ENCODE measurements around the gene OPCML. TPM values are rescaled to one million over a fixed set of nuclear protein-coding genes. Genes with fewer than 3 reads are reported as not detected.

The OPCML gene
- total RNA-seq, 1 experiment from 2014 or later: 0.94 TPM

GRCh38 chr11:133176748-133177147 lies 355.6 kb downstream of the OPCML start:
- no peaks in the 10 kb centered on the region for H3K4me1 Mint-ChIP-seq

More at GRCh38 chr11:133176748-133177147, 355.6 kb downstream of the OPCML start:
- Histone ChIP-seq H3K27me3 (ENCODE audit: insufficient read depth, low read length) (no peaks in the 10 kb centered on the region), H3K23me2 (ENCODE audit: insufficient read length, low read depth, low read length, poor library complexity, severe bottlenecking) (no peaks in the 10 kb centered on the region), H2BK15ac (ENCODE audit: low read depth, low read length) (no peak overlapping the region), H3K4me1 (ENCODE audit: insufficient read depth, low read length) (no peaks in the 10 kb centered on the region), H3K56ac (ENCODE audit: insufficient read length, low read depth, low read length) (no peak overlapping the region), H3K14ac (ENCODE audit: insufficient read depth, low read length) (no peak overlapping the region; the same call in 1 of the 2 replicates), H4K5ac (ENCODE audit: insufficient read length, low read depth, low read length) (no peak overlapping the region), H2BK12ac (ENCODE audit: insufficient read length, low read depth, low read length) (no peak overlapping the region), H2BK20ac (ENCODE audit: low read depth, low read length, poor library complexity, severe bottlenecking) (no peak overlapping the region), H3K4ac (ENCODE audit: low read depth, low read length) (no peak overlapping the region), H3K27ac (ENCODE audit: insufficient read length, low read depth, low read length) (no peak overlapping the region), H4K91ac (ENCODE audit: insufficient read length, low read depth, low read length) (no peak overlapping the region), H2BK120ac (ENCODE audit: low read depth, low read length, poor library complexity, severe bottlenecking) (no peak overlapping the region), H4K8ac (replicated peaks; ENCODE audit: insufficient read length, low read depth, low read length) (no peak overlapping the region), H3K18ac (ENCODE audit: insufficient read length, low read depth, low read length) (no peak overlapping the region), H3K79me2 (ENCODE audit: insufficient read depth, low read length) (no peaks in the 10 kb centered on the region), H2AK5ac (ENCODE audit: insufficient read length, low read length) (no peak overlapping the region), H3K4me2 (ENCODE audit: insufficient read depth, insufficient read length, low read length) (no peak overlapping the region), H3K9me3 (ENCODE audit: control insufficient read depth, low read depth, low read length) (no peaks in the 10 kb centered on the region), H3K79me1 (ENCODE audit: insufficient read depth, low read depth, low read length, poor library complexity, severe bottlenecking) (no peaks in the 10 kb centered on the region), H3K9ac (ENCODE audit: extremely low read depth, insufficient read length, low read length) (no peak overlapping the region), H2BK5ac (ENCODE audit: insufficient read length, low read length) (no peak overlapping the region), H3K23ac (ENCODE audit: insufficient read length, low read depth, low read length) (no peak overlapping the region), H2AFZ (ENCODE audit: low read length) (no peak overlapping the region), H4K20me1 (ENCODE audit: control insufficient read depth, insufficient read depth, insufficient read length) (no peaks in the 10 kb centered on the region), H3T11ph (ENCODE audit: low read length) (no peak overlapping the region)
- Mint-ChIP-seq H3K9me3 (no peaks in the 10 kb centered on the region), H3K36me3 (ENCODE audit: insufficient read depth in 1 of 3, low read depth in 3 of 3) (no peaks in the 10 kb centered on the region), H3K4me3 (no peak overlapping the region), H3K27ac (no peak overlapping the region), H3K27me3 (ENCODE audit: low read depth) (peaks cover 4% of the 10 kb centered on the region; the same call in 1 of the 2 replicates)
- DNase-seq: no peak
- TF ChIP-seq CTCF (conservative IDR thresholded peaks at IDR 0.05): no peak
- WGBS (ENCODE audit: extremely low coverage, insufficient read length, low lambda C conversion rate): no CpG with 5 or more reads among the region's 4 CpGs

All from H9 (cell line).